Hypothalamus (tissue), 51 donors: ENCODE results near the gene MTX2.
"Not testable (repeated sequence)": the region's sequence is repeated elsewhere in the genome, so short reads cannot be mapped to it uniquely, and the experiment has no call there.

Experiments used
- DNase-seq, 51 donors: peaks; one replicate each; lab custom pipeline; 2025; lab: John Stamatoyannopoulos, UW

MTX2 gene

DNA sequence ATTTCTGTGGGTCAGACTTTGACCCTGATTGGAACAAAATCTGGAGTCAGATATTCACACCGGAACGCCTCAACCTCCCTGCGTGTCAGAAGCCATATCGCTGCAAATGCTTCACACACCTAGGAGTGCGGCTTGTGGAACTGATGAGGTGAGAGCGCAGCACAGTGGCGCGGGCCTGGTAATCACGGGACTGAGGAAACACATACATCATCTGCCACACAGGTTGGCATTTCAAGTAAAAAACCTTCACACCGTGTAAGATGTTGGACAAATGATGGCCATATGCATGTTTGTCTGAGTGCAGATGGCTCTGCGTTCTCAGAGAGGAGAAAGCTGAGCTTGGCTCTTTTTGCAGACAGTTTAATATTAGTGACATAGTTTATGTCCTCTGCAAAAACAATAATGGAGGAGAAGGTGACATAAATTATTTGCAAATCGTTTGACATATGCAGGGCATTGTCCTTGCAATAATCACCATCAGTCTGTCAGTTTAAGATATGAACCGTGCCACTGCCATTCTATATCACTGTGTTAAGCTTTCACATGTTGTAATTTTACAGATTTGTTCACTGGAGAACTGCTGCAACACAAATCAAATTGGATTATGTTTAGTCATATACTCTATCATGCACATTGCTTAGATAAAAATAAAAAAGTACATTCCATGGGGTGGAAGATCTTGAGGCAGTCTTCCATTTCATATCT, 101.4 kb downstream of the MTX2 start:
- DNase-seq, result no peak

- not testable (repeated sequence) for DNase-seq
Observed at GRCh38 chr2:176373155-176373554, 103.9 kb downstream of the MTX2 start.

DNA sequence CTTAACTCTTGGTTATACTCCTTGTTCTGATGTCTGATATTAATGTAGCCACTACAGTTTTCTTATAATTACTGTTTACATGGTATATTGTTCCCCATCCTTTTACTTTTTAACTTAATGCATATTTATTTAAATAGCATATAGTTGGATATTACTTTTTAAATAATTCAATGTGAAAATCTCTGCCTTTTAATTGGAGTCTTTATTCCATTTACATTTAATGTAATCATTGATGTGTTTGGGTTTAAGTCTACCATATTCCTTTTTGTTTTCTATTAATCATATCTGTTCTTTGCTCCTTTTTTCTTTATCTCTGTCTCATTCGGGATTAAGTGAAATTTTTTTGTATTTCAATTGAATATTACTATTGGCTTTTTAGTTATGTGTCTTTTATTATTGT, 109.1 kb downstream of the MTX2 start:
- no peak for DNase-seq

DNA sequence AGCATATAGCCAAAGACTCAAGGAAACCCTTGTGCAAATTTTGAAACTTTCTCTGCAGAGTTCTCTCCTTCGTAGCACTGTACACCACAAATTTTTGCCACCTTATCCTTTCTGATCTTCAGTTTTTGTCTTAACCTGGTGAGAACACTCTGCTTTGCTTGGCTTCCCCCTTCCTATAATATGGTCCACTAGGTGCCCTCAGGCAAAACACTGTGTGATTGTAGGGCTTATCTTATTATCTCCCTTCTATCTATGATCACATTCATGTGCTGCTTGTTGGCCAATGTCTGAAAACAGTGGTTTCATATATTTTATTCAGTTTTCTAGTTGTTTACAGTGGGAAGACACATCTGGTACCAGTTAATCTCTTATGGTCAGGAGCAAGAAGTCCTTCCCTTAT, 111.1 kb downstream of the MTX2 start:
- no peak for DNase-seq

- DNase-seq, result no peak
Observed at GRCh38 chr2:176383100-176383499, 113.9 kb downstream of the MTX2 start.

GRCh38 chr2:176383836-176384442, 114.7 kb downstream of the MTX2 start:
- no peak for DNase-seq

- no peak for DNase-seq
Observed at GRCh38 chr2:176385219-176385759, 116.0 kb downstream of the MTX2 start.

- DNase-seq, result no peak
Observed at GRCh38 chr2:176385838-176386237, 116.6 kb downstream of the MTX2 start.
